ENCODE data around the gene ABTB2.

DNA sequence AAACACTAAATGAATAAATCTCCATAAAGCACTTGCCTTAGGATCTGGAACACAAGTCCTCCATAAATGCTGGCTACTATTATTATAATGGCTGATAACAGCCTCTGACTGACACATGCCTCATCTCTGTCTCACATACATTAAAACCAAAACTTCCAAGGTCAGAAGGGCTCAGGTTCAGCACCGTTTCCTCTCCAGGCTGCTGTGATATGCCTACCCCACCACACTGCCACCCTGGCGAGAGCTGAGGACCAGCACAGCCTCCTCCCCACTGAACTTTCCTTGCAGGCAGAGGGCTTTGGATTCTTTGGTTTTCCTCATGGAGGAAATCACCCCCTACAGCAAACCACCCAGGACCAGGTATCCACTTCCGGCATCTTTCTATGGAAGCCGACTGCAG, 112.8 kb downstream of the ABTB2 start:
- TF ChIP-seq, protein P1, sequence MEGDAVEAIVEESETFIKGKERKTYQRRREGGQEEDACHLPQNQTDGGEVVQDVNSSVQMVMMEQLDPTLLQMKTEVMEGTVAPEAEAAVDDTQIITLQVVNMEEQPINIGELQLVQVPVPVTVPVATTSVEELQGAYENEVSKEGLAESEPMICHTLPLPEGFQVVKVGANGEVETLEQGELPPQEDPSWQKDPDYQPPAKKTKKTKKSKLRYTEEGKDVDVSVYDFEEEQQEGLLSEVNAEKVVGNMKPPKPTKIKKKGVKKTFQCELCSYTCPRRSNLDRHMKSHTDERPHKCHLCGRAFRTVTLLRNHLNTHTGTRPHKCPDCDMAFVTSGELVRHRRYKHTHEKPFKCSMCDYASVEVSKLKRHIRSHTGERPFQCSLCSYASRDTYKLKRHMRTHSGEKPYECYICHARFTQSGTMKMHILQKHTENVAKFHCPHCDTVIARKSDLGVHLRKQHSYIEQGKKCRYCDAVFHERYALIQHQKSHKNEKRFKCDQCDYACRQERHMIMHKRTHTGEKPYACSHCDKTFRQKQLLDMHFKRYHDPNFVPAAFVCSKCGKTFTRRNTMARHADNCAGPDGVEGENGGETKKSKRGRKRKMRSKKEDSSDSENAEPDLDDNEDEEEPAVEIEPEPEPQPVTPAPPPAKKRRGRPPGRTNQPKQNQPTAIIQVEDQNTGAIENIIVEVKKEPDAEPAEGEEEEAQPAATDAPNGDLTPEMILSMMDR (conservative IDR thresholded peaks at IDR 0.05; ENCODE audit: low read depth in 2 of 2) = no peak
- TF ChIP-seq CREB1 (CRISPR knock-in tag; IDR thresholded peaks at IDR 0.05; ENCODE audit: low read depth) (no peak), EZH2 (IDR thresholded peaks at IDR 0.05; ENCODE audit: low read depth, unreplicated experiment) (no peak), EZH2phosphoT487 (IDR thresholded peaks at IDR 0.05; ENCODE audit: unreplicated experiment) (no peak), POLR2AphosphoS5 (IDR thresholded peaks at IDR 0.05; ENCODE audit: low read depth) (no peak), NANOG (IDR thresholded peaks at IDR 0.05; ENCODE audit: borderline replicate concordance) (no peak)
- TF ChIP-seq, protein P2, sequence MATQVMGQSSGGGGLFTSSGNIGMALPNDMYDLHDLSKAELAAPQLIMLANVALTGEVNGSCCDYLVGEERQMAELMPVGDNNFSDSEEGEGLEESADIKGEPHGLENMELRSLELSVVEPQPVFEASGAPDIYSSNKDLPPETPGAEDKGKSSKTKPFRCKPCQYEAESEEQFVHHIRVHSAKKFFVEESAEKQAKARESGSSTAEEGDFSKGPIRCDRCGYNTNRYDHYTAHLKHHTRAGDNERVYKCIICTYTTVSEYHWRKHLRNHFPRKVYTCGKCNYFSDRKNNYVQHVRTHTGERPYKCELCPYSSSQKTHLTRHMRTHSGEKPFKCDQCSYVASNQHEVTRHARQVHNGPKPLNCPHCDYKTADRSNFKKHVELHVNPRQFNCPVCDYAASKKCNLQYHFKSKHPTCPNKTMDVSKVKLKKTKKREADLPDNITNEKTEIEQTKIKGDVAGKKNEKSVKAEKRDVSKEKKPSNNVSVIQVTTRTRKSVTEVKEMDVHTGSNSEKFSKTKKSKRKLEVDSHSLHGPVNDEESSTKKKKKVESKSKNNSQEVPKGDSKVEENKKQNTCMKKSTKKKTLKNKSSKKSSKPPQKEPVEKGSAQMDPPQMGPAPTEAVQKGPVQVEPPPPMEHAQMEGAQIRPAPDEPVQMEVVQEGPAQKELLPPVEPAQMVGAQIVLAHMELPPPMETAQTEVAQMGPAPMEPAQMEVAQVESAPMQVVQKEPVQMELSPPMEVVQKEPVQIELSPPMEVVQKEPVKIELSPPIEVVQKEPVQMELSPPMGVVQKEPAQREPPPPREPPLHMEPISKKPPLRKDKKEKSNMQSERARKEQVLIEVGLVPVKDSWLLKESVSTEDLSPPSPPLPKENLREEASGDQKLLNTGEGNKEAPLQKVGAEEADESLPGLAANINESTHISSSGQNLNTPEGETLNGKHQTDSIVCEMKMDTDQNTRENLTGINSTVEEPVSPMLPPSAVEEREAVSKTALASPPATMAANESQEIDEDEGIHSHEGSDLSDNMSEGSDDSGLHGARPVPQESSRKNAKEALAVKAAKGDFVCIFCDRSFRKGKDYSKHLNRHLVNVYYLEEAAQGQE (IDR thresholded peaks at IDR 0.05; ENCODE audit: unreplicated experiment) = no peak
- TF ChIP-seq, protein P3, sequence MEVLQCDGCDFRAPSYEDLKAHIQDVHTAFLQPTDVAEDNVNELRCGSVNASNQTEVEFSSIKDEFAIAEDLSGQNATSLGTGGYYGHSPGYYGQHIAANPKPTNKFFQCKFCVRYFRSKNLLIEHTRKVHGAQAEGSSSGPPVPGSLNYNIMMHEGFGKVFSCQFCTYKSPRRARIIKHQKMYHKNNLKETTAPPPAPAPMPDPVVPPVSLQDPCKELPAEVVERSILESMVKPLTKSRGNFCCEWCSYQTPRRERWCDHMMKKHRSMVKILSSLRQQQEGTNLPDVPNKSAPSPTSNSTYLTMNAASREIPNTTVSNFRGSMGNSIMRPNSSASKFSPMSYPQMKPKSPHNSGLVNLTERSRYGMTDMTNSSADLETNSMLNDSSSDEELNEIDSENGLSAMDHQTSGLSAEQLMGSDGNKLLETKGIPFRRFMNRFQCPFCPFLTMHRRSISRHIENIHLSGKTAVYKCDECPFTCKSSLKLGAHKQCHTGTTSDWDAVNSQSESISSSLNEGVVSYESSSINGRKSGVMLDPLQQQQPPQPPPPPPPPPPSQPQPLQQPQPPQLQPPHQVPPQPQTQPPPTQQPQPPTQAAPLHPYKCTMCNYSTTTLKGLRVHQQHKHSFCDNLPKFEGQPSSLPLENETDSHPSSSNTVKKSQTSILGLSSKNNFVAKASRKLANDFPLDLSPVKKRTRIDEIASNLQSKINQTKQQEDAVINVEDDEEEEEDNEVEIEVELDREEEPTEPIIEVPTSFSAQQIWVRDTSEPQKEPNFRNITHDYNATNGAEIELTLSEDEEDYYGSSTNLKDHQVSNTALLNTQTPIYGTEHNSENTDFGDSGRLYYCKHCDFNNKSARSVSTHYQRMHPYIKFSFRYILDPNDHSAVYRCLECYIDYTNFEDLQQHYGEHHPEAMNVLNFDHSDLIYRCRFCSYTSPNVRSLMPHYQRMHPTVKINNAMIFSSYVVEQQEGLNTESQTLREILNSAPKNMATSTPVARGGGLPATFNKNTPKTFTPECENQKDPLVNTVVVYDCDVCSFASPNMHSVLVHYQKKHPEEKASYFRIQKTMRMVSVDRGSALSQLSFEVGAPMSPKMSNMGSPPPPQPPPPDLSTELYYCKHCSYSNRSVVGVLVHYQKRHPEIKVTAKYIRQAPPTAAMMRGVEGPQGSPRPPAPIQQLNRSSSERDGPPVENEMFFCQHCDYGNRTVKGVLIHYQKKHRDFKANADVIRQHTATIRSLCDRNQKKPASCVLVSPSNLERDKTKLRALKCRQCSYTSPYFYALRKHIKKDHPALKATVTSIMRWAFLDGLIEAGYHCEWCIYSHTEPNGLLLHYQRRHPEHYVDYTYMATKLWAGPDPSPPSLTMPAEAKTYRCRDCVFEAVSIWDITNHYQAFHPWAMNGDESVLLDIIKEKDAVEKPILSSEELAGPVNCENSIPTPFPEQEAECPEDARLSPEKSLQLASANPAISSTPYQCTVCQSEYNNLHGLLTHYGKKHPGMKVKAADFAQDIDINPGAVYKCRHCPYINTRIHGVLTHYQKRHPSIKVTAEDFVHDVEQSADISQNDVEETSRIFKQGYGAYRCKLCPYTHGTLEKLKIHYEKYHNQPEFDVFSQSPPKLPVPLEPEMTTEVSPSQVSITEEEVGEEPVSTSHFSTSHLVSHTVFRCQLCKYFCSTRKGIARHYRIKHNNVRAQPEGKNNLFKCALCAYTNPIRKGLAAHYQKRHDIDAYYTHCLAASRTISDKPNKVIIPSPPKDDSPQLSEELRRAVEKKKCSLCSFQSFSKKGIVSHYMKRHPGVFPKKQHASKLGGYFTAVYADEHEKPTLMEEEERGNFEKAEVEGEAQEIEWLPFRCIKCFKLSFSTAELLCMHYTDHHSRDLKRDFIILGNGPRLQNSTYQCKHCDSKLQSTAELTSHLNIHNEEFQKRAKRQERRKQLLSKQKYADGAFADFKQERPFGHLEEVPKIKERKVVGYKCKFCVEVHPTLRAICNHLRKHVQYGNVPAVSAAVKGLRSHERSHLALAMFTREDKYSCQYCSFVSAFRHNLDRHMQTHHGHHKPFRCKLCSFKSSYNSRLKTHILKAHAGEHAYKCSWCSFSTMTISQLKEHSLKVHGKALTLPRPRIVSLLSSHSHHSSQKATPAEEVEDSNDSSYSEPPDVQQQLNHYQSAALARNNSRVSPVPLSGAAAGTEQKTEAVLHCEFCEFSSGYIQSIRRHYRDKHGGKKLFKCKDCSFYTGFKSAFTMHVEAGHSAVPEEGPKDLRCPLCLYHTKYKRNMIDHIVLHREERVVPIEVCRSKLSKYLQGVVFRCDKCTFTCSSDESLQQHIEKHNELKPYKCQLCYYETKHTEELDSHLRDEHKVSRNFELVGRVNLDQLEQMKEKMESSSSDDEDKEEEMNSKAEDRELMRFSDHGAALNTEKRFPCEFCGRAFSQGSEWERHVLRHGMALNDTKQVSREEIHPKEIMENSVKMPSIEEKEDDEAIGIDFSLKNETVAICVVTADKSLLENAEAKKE (CRISPR knock-in tag; IDR thresholded peaks at IDR 0.05) = no peak

Measured in GM23338 (cell line).